Endothelial cell of umbilical vein (primary cell): ENCODE measurements around the gene BIRC6. TPM values are rescaled to one million over a fixed set of nuclear protein-coding genes. Genes with fewer than 3 reads are reported as not detected.

Source experiments
- BruUV-seq: library from RNA; stranded (reverse); fragments of 400-500 nt; replicated peaks from 2 replicates; lab custom pipeline; 2021; lab: Mats Ljungman, UMichigan
- CTCF ChIA-PET: fragments of 300-600, 350-600 bp; sonication (Branson Sonifier 250); formaldehyde crosslinking; loops from one replicate; lab custom pipeline; 2021; ENCODE audit warnings: antibody characterized with exemption, inconsistent platforms; lab: Charles Lee
- POLR2A ChIA-PET: fragments of 300-600, 350-600 bp; sonication (Branson Sonifier 250); formaldehyde crosslinking; loops from one replicate; lab custom pipeline; 2021; ENCODE audit warnings: antibody characterized with exemption, inconsistent platforms; lab: Charles Lee
- DNase-seq: peaks from one replicate; pipeline ENCODE4 v3.0.0-alpha.2; 2011; ENCODE audit warnings: low read depth, low spot score
- FAIRE-seq: peaks from 2 replicates; lab custom pipeline; 2011; peaks lifted over from hg19 to GRCh38; lab: Jason Lieb, UNC
- H2AFZ ChIP-seq: 2 replicates; pipeline ENCODE4 v1.6.0; 2012; ENCODE audit warnings: low read depth, low read length, control low read depth, inconsistent platforms
- H3K27ac ChIP-seq: 2 replicates; pipeline ENCODE4 v1.5.1; 2011; ENCODE audit warnings: low read depth, mild to moderate bottlenecking, control low read depth, low read length, moderate library complexity; ENCODE audit not compliant: insufficient read depth
- H3K27me3 ChIP-seq, 2 experiments: 2 replicates each; pipeline versions ENCODE4 v1.6.0 to v1.6.1; 2011; ENCODE audit warnings: low read length in 2 of 2, mixed read lengths in 1 of 2; ENCODE audit not compliant: control insufficient read depth in 2 of 2, insufficient read depth in 2 of 2
- H3K36me3 ChIP-seq, 2 experiments: 2 replicates in 1 of 2; 3 replicates in 1 of 2; pipeline ENCODE4 v1.5.1; 2011; ENCODE audit warnings: low read length in 2 of 2, mild to moderate bottlenecking in 1 of 2, moderate library complexity in 1 of 2; ENCODE audit not compliant: control insufficient read depth in 2 of 2, insufficient read depth in 2 of 2; ENCODE audit errors: extremely low read depth in 1 of 2
- H3K4me1 ChIP-seq: 3 replicates; pipeline ENCODE4 v1.5.1; 2011; ENCODE audit warnings: mild to moderate bottlenecking, low read length; ENCODE audit not compliant: control insufficient read depth, insufficient read depth; ENCODE audit errors: extremely low read depth
- H3K4me2 ChIP-seq: 2 replicates; pipeline ENCODE4 v1.6.1; 2011; ENCODE audit warnings: low read length, control low read depth, mixed read lengths; ENCODE audit not compliant: insufficient read depth
- H3K4me3 ChIP-seq, 3 experiments: fragments of 200-600 bp in 1 of 3; sonication (generic), shearing (Covaris generic) in 1 of 3; replicated peaks in 1 of 3; 2 replicates each; pipeline ENCODE4 v1.5.1; 2011 to 2016; ENCODE audit warnings: control low read depth in 3 of 3, low read length in 3 of 3, mild to moderate bottlenecking in 2 of 3, inconsistent platforms in 1 of 3, low read depth in 1 of 3, moderate library complexity in 1 of 3; ENCODE audit not compliant: insufficient read depth in 1 of 3
- H3K79me2 ChIP-seq: 2 replicates; pipeline ENCODE4 v1.6.0; 2012; ENCODE audit warnings: low read length, inconsistent platforms; ENCODE audit not compliant: control insufficient read depth, insufficient read depth
- H3K9ac ChIP-seq: replicated peaks from 2 replicates; pipeline ENCODE3; 2011; ENCODE audit warnings: low read length, control low read depth; ENCODE audit not compliant: insufficient read depth; ENCODE audit errors: extremely low read depth
- H3K9me1 ChIP-seq: replicated peaks from 3 replicates; pipeline ENCODE4 v1.6.0; 2011; ENCODE audit warnings: mild to moderate bottlenecking, low read length; ENCODE audit not compliant: control insufficient read depth, insufficient read depth; ENCODE audit errors: extremely low read depth
- H3K9me3 ChIP-seq: replicated peaks from 2 replicates; pipeline ENCODE4 v1.5.1; 2012; ENCODE audit warnings: low read length, inconsistent platforms; ENCODE audit not compliant: control insufficient read depth, insufficient read depth
- H4K20me1 ChIP-seq: replicated peaks from 2 replicates; pipeline ENCODE3; 2011; ENCODE audit warnings: mild to moderate bottlenecking, low read length; ENCODE audit not compliant: control insufficient read depth, insufficient read depth; ENCODE audit errors: extremely low read depth
- CTCF ChIP-seq, 2 donors: IDR thresholded peaks; 1 replicate in 1 of 2; 2 replicates in 1 of 2; pipeline ENCODE4 v1.5.1; 2011; ENCODE audit warnings: low read length in 2 of 2, mild to moderate bottlenecking in 2 of 2, moderate library complexity in 2 of 2, control low read depth in 1 of 2, inconsistent platforms in 1 of 2, low read depth in 1 of 2; ENCODE audit not compliant: insufficient read depth in 1 of 2; ENCODE audit errors: extremely low read depth in 1 of 2
- EZH2 ChIP-seq: IDR thresholded peaks from 2 replicates; pipeline ENCODE4 v1.6.1; 2012; ENCODE audit warnings: borderline replicate concordance, low read depth, mild to moderate bottlenecking, moderate library complexity, low read length, inconsistent platforms; ENCODE audit not compliant: severe bottlenecking
- FOS ChIP-seq: IDR thresholded peaks from 2 replicates; pipeline ENCODE4 v1.6.1; 2011; ENCODE audit warnings: mild to moderate bottlenecking, low read length, moderate library complexity, borderline replicate concordance; ENCODE audit not compliant: insufficient read depth
- GATA2 ChIP-seq: IDR thresholded peaks from 2 replicates; pipeline ENCODE4 v1.7.0; 2011; ENCODE audit warnings: low read depth, mild to moderate bottlenecking, moderate library complexity, mixed read lengths, low read length; ENCODE audit not compliant: insufficient read length, insufficient read depth
- JUN ChIP-seq: IDR thresholded peaks from 2 replicates; pipeline ENCODE4 v1.6.1; 2011; ENCODE audit warnings: borderline replicate concordance, low read depth; ENCODE audit not compliant: insufficient read length, insufficient read depth
- MAX ChIP-seq: IDR thresholded peaks from 2 replicates; pipeline ENCODE4 v1.6.1; 2011; ENCODE audit not compliant: insufficient read depth, insufficient read length
- MYC ChIP-seq: IDR thresholded peaks from one replicate; pipeline ENCODE4 v1.6.1; 2011; ENCODE audit warnings: mild to moderate bottlenecking, low read depth, low read length
- POLR2A ChIP-seq: IDR thresholded peaks from 2 replicates; pipeline ENCODE4 v1.6.1; 2012; ENCODE audit warnings: low read depth, mild to moderate bottlenecking, control low read depth, low read length
- POLR2AphosphoS5 ChIP-seq: IDR thresholded peaks from 2 replicates; pipeline ENCODE4 v1.6.1; 2012; ENCODE audit warnings: low read depth, mild to moderate bottlenecking, control low read depth, low read length, moderate library complexity; ENCODE audit not compliant: insufficient read depth
- dilution Hi-C: fragments of 300-500 bp; cut with MboI; formaldehyde crosslinking; loops from one replicate; pipeline ENCODE4 v1.15.0; 2019; ENCODE audit warnings: low sequenced_read_pairs; ENCODE audit not compliant: extremely low pct_ligation_motif_present
- intact Hi-C: fragments of 100-400 bp; cut with micrococcal nuclease; formaldehyde crosslinking; loops from one replicate; pipeline ENCODE4 v1.10.0; 2022
- polyA plus RNA-seq, 4 experiments: library from polyadenylated mRNA; depleted of rRNA in 3 of 4; stranded (reverse) in 3 of 4; unstranded in 1 of 4; fragments of >200 nt; gene quantifications; 2 replicates each; pipeline versions ENCODE4 v1.2.1 to v1.2.3, GENCODE V29; 2011 to 2012; ENCODE audit warnings: missing spikeins in 1 of 4
- total RNA-seq: library from RNA; stranded (reverse); gene quantifications from 2 replicates; pipeline ENCODE4 v1.2.3, GENCODE V29; 2021

BIRC6 gene
- total and polyA plus RNA-seq, 2 donors (not counting 3 experiments of a cell fraction or from before 2014, with no cell fraction given): 34.2 to 83.1 TPM

GRCh38 chr2:32591669-32592463 lies 235.0 kb downstream of the BIRC6 start:
- intact Hi-C loops (no loop called here), dilution Hi-C loops (no loop called here)
- H3K27me3 ChIP-seq: no peaks in the 10 kb centered on the region
- ChIA-PET CTCF (interaction anchor here (0.7 to 2.3 kb wide), 2 partner anchors 19 to 63 kb away, joined by 3 to 10 read pairs; no protein-coding TSS in a partner anchor), POLR2A (no interaction called here)
- peak; percentile 53 for FAIRE-seq
- H4K20me1 ChIP-seq: no peaks in the 10 kb centered on the region
- H3K4me1 ChIP-seq: peaks cover 12% of the 10 kb centered on the region
- no peak for TF ChIP-seq MYC
- peak; percentile 15 for TF ChIP-seq GATA2
- TF ChIP-seq POLR2AphosphoS5: peak; percentile 26
- TF ChIP-seq JUN: no peak
- peak; percentile 9 for TF ChIP-seq FOS
- BruUV-seq: no TSS peak
- no peaks in the 10 kb centered on the region for H3K9me1 ChIP-seq
- no peak overlapping the region for H3K4me3 ChIP-seq
- H3K9me3 ChIP-seq: no peaks in the 10 kb centered on the region
- DNase-seq: peak; percentile 85
- H3K79me2 ChIP-seq: no peaks in the 10 kb centered on the region
- H3K4me2 ChIP-seq: peak overlapping the region; percentile 63
- peak overlapping the region; percentile 0 for H3K9ac ChIP-seq
- H2AFZ ChIP-seq: no peak overlapping the region
- H3K36me3 ChIP-seq: peaks cover 0 to 4% of the 10 kb centered on the region in 2 experiments
- H3K27ac ChIP-seq: peak overlapping the region; percentile 65

- no peak for FAIRE-seq
- CTCF ChIA-PET: no interaction called here
Observed at GRCh38 chr2:32594573-32594972, 237.8 kb downstream of the BIRC6 start.

More at GRCh38 chr2:32594573-32594972, 237.8 kb downstream of the BIRC6 start:
- no TSS peak for BruUV-seq
- Histone ChIP-seq H2AFZ (no peak overlapping the region), H3K27ac (no peak overlapping the region), H3K4me2 (no peak overlapping the region), H3K27me3 (no peaks in the 10 kb centered on the region), H3K9ac (no peak overlapping the region), H3K9me1 (no peaks in the 10 kb centered on the region), H4K20me1 (no peaks in the 10 kb centered on the region), H3K4me1 (peaks cover 12% of the 10 kb centered on the region), H3K4me3 (no peak overlapping the region), H3K36me3 (peaks cover 0 to 4% of the 10 kb centered on the region in 2 experiments), H3K9me3 (no peaks in the 10 kb centered on the region), H3K79me2 (no peaks in the 10 kb centered on the region)
- POLR2A ChIA-PET: no interaction called here
- TF ChIP-seq MAX (no peak), POLR2A (no peak), CTCF (IDR thresholded peaks at IDR 0.05; ENCODE audit: extremely low read depth in 1 of 2, insufficient read depth in 1 of 2, low read depth in 1 of 2, low read length in 2 of 2) (no peak), JUN (no peak), EZH2 (no peak), POLR2AphosphoS5 (no peak), MYC (no peak), GATA2 (no peak)
- intact Hi-C loops (no loop called here), dilution Hi-C loops (no loop called here)
- no peak for DNase-seq
